GM12878 (cell line): ENCODE results near the gene NUAK1. TPM values are rescaled to one million over a fixed set of nuclear protein-coding genes. Genes with fewer than 3 reads are reported as not detected.

Experiments used
- ATAC-seq: fragments of 200-7000 bp; cut with Tn5 transposase; 3 replicates; pipeline ENCODE4 v1.9.1; 2020; ENCODE audit warnings: mild to moderate bottlenecking, moderate library complexity
- BruUV-seq: library from RNA; stranded (reverse); fragments of 400-500 nt; replicated peaks from 2 replicates; lab custom pipeline; 2021; lab: Mats Ljungman, UMichigan
- CTCF ChIA-PET: fragments of 300-600 bp; sonication (Branson Sonifier 250); formaldehyde crosslinking; extraction: SDS; loops from one replicate; lab custom pipeline; 2021; ENCODE audit warnings: inconsistent platforms; lab: Yijun Ruan, JAX
- POLR2A ChIA-PET: fragments of 350-600 bp; formaldehyde crosslinking; extraction: SDS; loops from one replicate; lab custom pipeline; 2021; ENCODE audit warnings: inconsistent platforms; lab: Charles Lee
- RAD21 ChIA-PET: fragments of 300-600 bp; sonication (Branson Sonifier 250); formaldehyde crosslinking; loops from one replicate; lab custom pipeline; 2023; ENCODE audit warnings: antibody characterized with exemption; ENCODE audit not compliant: unreplicated experiment; lab: Charles Lee
- SMC1A ChIA-PET: fragments of 300-600 bp; sonication (Branson Sonifier 250); formaldehyde crosslinking; loops from one replicate; lab custom pipeline; 2023; ENCODE audit not compliant: unreplicated experiment, uncharacterized antibody; lab: Charles Lee
- DNase-seq: peaks from one replicate; pipeline ENCODE4 v3.0.0-alpha.2; 2011; ENCODE audit warnings: low read depth, low spot score
- FAIRE-seq: peaks from 3 replicates; lab custom pipeline; 2011; peaks lifted over from hg19 to GRCh38; lab: Jason Lieb, UNC
- H2AFZ ChIP-seq: 2 replicates; pipeline ENCODE4 v1.6.0; 2011; ENCODE audit warnings: low read depth, low read length, control low read depth; ENCODE audit not compliant: control insufficient read depth
- H3K27ac ChIP-seq: 2 replicates; pipeline ENCODE4 v1.5.1; 2011; ENCODE audit warnings: control low read depth; ENCODE audit not compliant: control insufficient read depth, insufficient read depth
- H3K27me3 ChIP-seq, 2 experiments: replicated peaks in 1 of 2; 2 replicates each; pipeline versions ENCODE4 v1.6.0 to v1.6.1; 2011; ENCODE audit warnings: low read length in 1 of 2; ENCODE audit not compliant: control insufficient read depth in 2 of 2, insufficient read depth in 2 of 2
- H3K36me3 ChIP-seq, 2 experiments: 2 replicates each; pipeline ENCODE4 v1.5.1; 2011; ENCODE audit warnings: low read length in 1 of 2; ENCODE audit not compliant: control insufficient read depth in 2 of 2, insufficient read depth in 2 of 2
- H3K4me1 ChIP-seq: 2 replicates; pipeline ENCODE4 v1.6.1; 2011; ENCODE audit warnings: mild to moderate bottlenecking, low read length, moderate library complexity, mixed read lengths; ENCODE audit not compliant: control insufficient read depth, insufficient read depth
- H3K4me2 ChIP-seq: 2 replicates; pipeline ENCODE4 v1.6.0; 2011; ENCODE audit warnings: control low read depth; ENCODE audit not compliant: control insufficient read depth, insufficient read depth
- H3K4me3 ChIP-seq: fragments of 200-600 bp; sonication (generic); 2 replicates; pipeline ENCODE4 v1.5.1; 2016
- H3K79me2 ChIP-seq: 2 replicates; pipeline ENCODE4 v1.6.0; 2011; ENCODE audit warnings: low read length; ENCODE audit not compliant: control insufficient read depth, insufficient read depth
- H3K9ac ChIP-seq: 2 replicates; pipeline ENCODE4 v1.8.0; 2011; ENCODE audit warnings: low read length, control low read depth, mixed read lengths; ENCODE audit not compliant: control insufficient read depth, insufficient read depth
- H3K9me3 ChIP-seq: replicated peaks from 3 replicates; pipeline ENCODE4 v1.5.1; 2011; ENCODE audit warnings: mild to moderate bottlenecking, low read length; ENCODE audit not compliant: control insufficient read depth, insufficient read depth
- H4K20me1 ChIP-seq: 2 replicates; pipeline ENCODE4 v1.6.0; 2011; ENCODE audit not compliant: control insufficient read depth, insufficient read depth
- BCL3 ChIP-seq: IDR thresholded peaks from 2 replicates; pipeline ENCODE4 v1.6.1; 2011; ENCODE audit warnings: borderline replicate concordance, low read depth, mild to moderate bottlenecking, moderate library complexity, low read length; ENCODE audit not compliant: insufficient read depth, poor library complexity, severe bottlenecking
- FOXM1 ChIP-seq: IDR thresholded peaks from 2 replicates; pipeline ENCODE4 v1.6.1; 2012; ENCODE audit warnings: low read depth, mild to moderate bottlenecking, inconsistent platforms, low read length, moderate library complexity
- GATAD2B ChIP-seq: fragments of 450-650 bp; conservative IDR thresholded peaks from 2 replicates; pipeline ENCODE4 v1.6.1; 2017; ENCODE audit warnings: low read depth, mild to moderate bottlenecking, moderate library complexity
- STAT3 ChIP-seq: IDR thresholded peaks from 2 replicates; pipeline ENCODE4 v1.6.1; 2011; ENCODE audit warnings: low read depth, low read length, improper control_type of control experiment
- WGBS: methylation state at CpG from one replicate; pipeline ENCODE4 v1.1.6; 2016; ENCODE audit warnings: low lambda C conversion rate; ENCODE audit not compliant: insufficient replicate concordance, insufficient coverage; ENCODE audit errors: missing lambda C conversion rate; 5-methylcytosine and 5-hydroxymethylcytosine counted together
- in situ Hi-C: fragments of 300-500 bp; cut with MboI; formaldehyde crosslinking; loops from 9 replicates; pipeline ENCODE4 v1.14.3; 2018; ENCODE audit warnings: mixed read lengths
- intact Hi-C: fragments of 100-400 bp; cut with micrococcal nuclease; formaldehyde crosslinking; loops from one replicate; pipeline ENCODE4 v1.14.2; 2022; ENCODE audit not compliant: unreplicated experiment
- polyA plus RNA-seq, 11 experiments: library from polyadenylated mRNA; depleted of rRNA in 4 of 11; unstranded in 6 of 11; stranded (reverse) in 5 of 11; fragments of >200 nt; fragmentation: Nextera tagmentation in 4 of 11; fragmentation: Illumina TruSeq in 1 of 11; extraction: Ambion mirVana in 4 of 11; extraction: Trizol in 1 of 11; gene quantifications; 1 replicate in 1 of 11; 2 replicates in 10 of 11; pipeline versions ENCODE4 v1.2.1 to v1.2.3, GENCODE V29; 2011 to 2016; ENCODE audit warnings: inconsistent platforms in 2 of 11, missing spikeins in 2 of 11, low read depth in 1 of 11
- total RNA-seq, 4 experiments: library from RNA; depleted of rRNA in 3 of 4; stranded (reverse); fragments of >200 nt in 3 of 4; fragmentation: Illumina TruSeq in 1 of 4; extraction: Trizol in 1 of 4; gene quantifications; 2 replicates each; pipeline versions ENCODE4 v1.2.1 to v1.2.3, GENCODE V29; 2013 to 2021

NUAK1 gene
- total and polyA plus RNA-seq, 10 of the 15 experiments (the other 5 are each of a cell fraction or from before 2014, with no cell fraction given) = 0.03 to 0.42 (median 0.08) TPM; not detected in 2

DNA sequence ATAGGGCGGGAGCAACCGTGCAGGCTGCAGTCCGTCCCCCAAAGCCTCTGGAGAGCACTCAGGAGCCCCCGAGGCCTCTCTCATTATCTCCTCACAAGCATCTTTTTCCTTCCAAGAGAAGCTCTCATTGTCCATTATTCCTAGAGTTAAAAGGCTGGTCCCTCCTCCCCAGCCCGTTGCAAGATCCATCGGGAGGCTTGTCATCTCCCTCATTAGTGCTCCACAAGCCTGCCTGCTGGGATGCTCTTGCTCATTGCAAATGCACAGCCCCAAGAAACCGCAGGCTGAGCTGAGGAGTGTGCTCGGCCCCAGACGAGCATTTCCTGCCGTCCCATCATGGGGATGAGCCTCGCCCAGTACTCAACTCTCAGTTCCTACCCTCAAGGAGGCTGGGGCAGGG lies 23.3 kb downstream of the NUAK1 start:
- CTCF ChIA-PET = interaction anchor here (3.0 kb wide), 1 partner anchor 20 kb away, joined by 12 read pairs; no protein-coding TSS in a partner anchor
- TF ChIP-seq STAT3 = no peak
- TF ChIP-seq BCL3 = no peak
- TF ChIP-seq GATAD2B = no peak
- RAD21 ChIA-PET = no interaction called here
- Histone ChIP-seq H4K20me1 (no peaks in the 10 kb centered on the region), H3K4me2 (no peak overlapping the region), H3K4me3 (no peak overlapping the region), H3K27ac (no peak overlapping the region), H3K9ac (no peak overlapping the region), H3K27me3 (peaks cover 0 to 6% of the 10 kb centered on the region in 2 experiments; a peak in 2 of 4 replicates), H2AFZ (no peak overlapping the region), H3K79me2 (no peaks in the 10 kb centered on the region), H3K36me3 (no peaks in the 10 kb centered on the region), H3K4me1 (no peaks in the 10 kb centered on the region), H3K9me3 (no peaks in the 10 kb centered on the region)
- no peak for DNase-seq
- 24% methylated on average over 11 of the region's 11 CpGs for WGBS
- ATAC-seq = no peak
- SMC1A ChIA-PET = interaction anchor here (0.6 to 1.5 kb wide), 3 partner anchors 19 to 638 kb away, joined by 3 read pairs; no protein-coding TSS in a partner anchor
- no TSS peak for BruUV-seq
- in situ Hi-C loops (no loop called here), intact Hi-C loops (no loop called here)
- no peak for FAIRE-seq
- POLR2A ChIA-PET = no interaction called here

DNA sequence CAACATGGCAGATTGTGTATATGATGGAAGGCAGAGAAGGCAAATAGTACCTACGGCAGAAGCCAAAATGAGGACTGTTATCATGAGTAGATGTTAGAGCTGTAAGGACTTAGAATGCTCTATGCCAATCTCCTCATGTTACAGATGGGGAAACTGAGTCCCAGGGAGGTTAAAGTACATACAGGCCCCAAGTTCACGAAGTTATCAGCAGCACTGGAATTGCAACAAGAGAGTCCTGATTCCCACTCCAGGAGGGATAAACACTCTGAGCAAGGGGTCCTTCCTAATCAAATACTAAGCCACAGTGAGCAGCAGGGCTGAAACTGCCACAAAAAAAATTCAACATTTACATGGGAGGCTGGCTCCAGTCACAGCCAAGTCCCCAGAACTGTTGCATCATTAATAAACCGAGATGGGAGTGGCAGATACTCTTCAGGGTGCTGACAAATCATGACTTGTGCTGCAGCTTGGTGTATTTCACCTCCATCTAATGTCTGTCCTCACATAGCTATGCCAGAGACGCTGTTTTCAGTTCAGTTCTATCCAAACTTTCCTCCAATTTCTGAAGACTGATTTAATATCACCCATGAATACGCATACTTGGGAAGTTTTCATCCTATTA lies 24.2 kb downstream of the NUAK1 start:
- Histone ChIP-seq H2AFZ (no peak overlapping the region), H4K20me1 (no peaks in the 10 kb centered on the region), H3K4me2 (no peak overlapping the region), H3K4me3 (no peak overlapping the region), H3K9me3 (no peaks in the 10 kb centered on the region), H3K27ac (no peak overlapping the region), H3K27me3 (peaks cover 0 to 6% of the 10 kb centered on the region in 2 experiments; a peak in 2 of 4 replicates), H3K79me2 (no peaks in the 10 kb centered on the region), H3K36me3 (no peaks in the 10 kb centered on the region), H3K9ac (no peak overlapping the region), H3K4me1 (no peaks in the 10 kb centered on the region)
- WGBS = 14% methylated on average over 5 of the region's 5 CpGs
- CTCF ChIA-PET = interaction anchor here (0.6 to 3.0 kb wide), 6 partner anchors 12 to 694 kb away, joined by 3 to 12 read pairs (median 3); no protein-coding TSS in a partner anchor
- BruUV-seq = no TSS peak
- DNase-seq = no peak
- TF ChIP-seq FOXM1 = no peak
- FAIRE-seq = no peak
- ATAC-seq = no peak
- RAD21 ChIA-PET = no interaction called here
- SMC1A ChIA-PET = interaction anchor here (1.5 kb wide), 1 partner anchor 22 kb away, joined by 3 read pairs; no protein-coding TSS in a partner anchor
- POLR2A ChIA-PET = no interaction called here
- in situ Hi-C loops (no loop called here), intact Hi-C loops (no loop called here)
